ENCODE measurements around the gene ALPK1.

The ALPK1 gene

DNA sequence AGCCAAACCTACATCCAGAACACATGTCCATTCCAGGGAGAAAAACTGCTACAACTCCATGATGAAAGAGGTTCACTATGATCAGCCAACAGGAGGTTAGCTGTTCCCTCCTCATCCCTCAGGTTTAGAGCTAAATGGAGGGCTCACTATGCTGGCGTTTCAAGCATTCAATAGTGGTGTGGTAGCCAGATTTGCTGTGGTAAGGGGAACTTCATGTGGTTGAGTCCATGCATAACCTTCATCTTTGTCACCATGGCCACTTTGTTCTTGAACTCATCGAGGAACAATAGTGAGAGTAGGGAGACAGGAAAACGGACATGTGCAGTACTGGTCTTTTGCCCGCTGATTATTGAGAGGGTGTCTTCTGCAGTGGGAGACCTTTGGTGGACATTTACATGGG is 33.8 kb downstream of the ALPK1 start:
- no peak overlapping the region for H3K4me3 ChIP-seq (ENCODE audit: low read depth, low read length)
- no peaks in the 10 kb centered on the region for H3K36me3 ChIP-seq (ENCODE audit: control insufficient read depth, insufficient read depth, low read length)
- H3K4me1 ChIP-seq (ENCODE audit: control insufficient read depth, insufficient read depth, low read length): no peaks in the 10 kb centered on the region
- H3K9ac ChIP-seq (ENCODE audit: low read length): no peak overlapping the region
- H3K9me3 ChIP-seq (ENCODE audit: control insufficient read depth, insufficient read depth, low read depth, low read length): no peaks in the 10 kb centered on the region
- no peak overlapping the region for H3K27ac ChIP-seq (ENCODE audit: low read depth, low read length)
- H3K27me3 ChIP-seq (ENCODE audit: control insufficient read depth, insufficient read depth, low read length): peaks cover 46% of the 10 kb centered on the region

GRCh38 chr4:112332398-112332797 is 35.2 kb downstream of the ALPK1 start:
- Histone ChIP-seq H3K27me3 (ENCODE audit: control insufficient read depth, insufficient read depth, low read length) (peaks cover 46% of the 10 kb centered on the region), H3K9me3 (ENCODE audit: control insufficient read depth, insufficient read depth, low read depth, low read length) (no peaks in the 10 kb centered on the region), H3K4me3 (ENCODE audit: low read depth, low read length) (no peak overlapping the region), H3K4me1 (ENCODE audit: control insufficient read depth, insufficient read depth, low read length) (no peaks in the 10 kb centered on the region), H3K27ac (ENCODE audit: low read depth, low read length) (no peak overlapping the region), H3K9ac (ENCODE audit: low read length) (no peak overlapping the region), H3K36me3 (ENCODE audit: control insufficient read depth, insufficient read depth, low read length) (no peaks in the 10 kb centered on the region)

DNA sequence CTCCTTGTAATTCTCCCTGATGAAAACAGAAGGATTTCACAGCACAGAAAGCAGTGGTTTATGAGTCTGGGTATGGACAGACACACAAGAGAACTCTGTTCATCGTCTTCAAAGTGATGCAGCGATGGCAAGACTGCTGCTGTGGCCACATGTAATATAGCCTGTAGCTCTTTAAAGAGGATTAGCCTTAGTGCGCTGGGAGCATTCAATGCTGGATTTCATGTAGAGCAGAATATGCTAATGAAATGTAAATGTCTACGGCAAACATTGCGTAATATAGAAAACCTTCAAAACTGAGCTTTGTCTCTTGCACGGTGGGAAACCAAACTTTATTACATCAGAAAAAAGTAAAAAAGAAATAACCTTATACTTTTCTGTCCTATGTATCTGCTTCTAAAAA is 42.9 kb downstream of the ALPK1 start:
- Histone ChIP-seq H3K9me3 (ENCODE audit: control insufficient read depth, insufficient read depth, low read depth, low read length) (no peaks in the 10 kb centered on the region), H3K9ac (ENCODE audit: low read length) (no peak overlapping the region), H3K36me3 (ENCODE audit: control insufficient read depth, insufficient read depth, low read length) (no peaks in the 10 kb centered on the region), H3K27ac (ENCODE audit: low read depth, low read length) (no peak overlapping the region), H3K4me3 (ENCODE audit: low read depth, low read length) (no peak overlapping the region), H3K27me3 (ENCODE audit: control insufficient read depth, insufficient read depth, low read length) (peaks cover 7% of the 10 kb centered on the region; the same call in 1 of the 2 replicates), H3K4me1 (ENCODE audit: control insufficient read depth, insufficient read depth, low read length) (peaks cover 32% of the 10 kb centered on the region)

- Histone ChIP-seq H3K4me1 (ENCODE audit: control insufficient read depth, insufficient read depth, low read length) (peaks cover 32% of the 10 kb centered on the region), H3K9ac (ENCODE audit: low read length) (no peak overlapping the region), H3K27ac (ENCODE audit: low read depth, low read length) (no peak overlapping the region), H3K9me3 (ENCODE audit: control insufficient read depth, insufficient read depth, low read depth, low read length) (no peaks in the 10 kb centered on the region), H3K36me3 (ENCODE audit: control insufficient read depth, insufficient read depth, low read length) (no peaks in the 10 kb centered on the region), H3K4me3 (ENCODE audit: low read depth, low read length) (no peak overlapping the region), H3K27me3 (ENCODE audit: control insufficient read depth, insufficient read depth, low read length) (peaks cover 7% of the 10 kb centered on the region; the same call in 1 of the 2 replicates)
Measured at GRCh38 chr4:112341033-112341432, 43.9 kb downstream of the ALPK1 start.

GRCh38 chr4:112343330-112344080 is 46.3 kb downstream of the ALPK1 start:
- no peak overlapping the region for H3K4me3 ChIP-seq (ENCODE audit: low read depth, low read length)
- no peak overlapping the region for H3K9ac ChIP-seq (ENCODE audit: low read length)
- H3K36me3 ChIP-seq (ENCODE audit: control insufficient read depth, insufficient read depth, low read length): no peaks in the 10 kb centered on the region
- peaks cover 32% of the 10 kb centered on the region for H3K4me1 ChIP-seq (ENCODE audit: control insufficient read depth, insufficient read depth, low read length)
- no peaks in the 10 kb centered on the region for H3K9me3 ChIP-seq (ENCODE audit: control insufficient read depth, insufficient read depth, low read depth, low read length)
- peaks cover 7% of the 10 kb centered on the region; the same call in 1 of the 2 replicates for H3K27me3 ChIP-seq (ENCODE audit: control insufficient read depth, insufficient read depth, low read length)
- H3K27ac ChIP-seq (ENCODE audit: low read depth, low read length): no peak overlapping the region

DNA sequence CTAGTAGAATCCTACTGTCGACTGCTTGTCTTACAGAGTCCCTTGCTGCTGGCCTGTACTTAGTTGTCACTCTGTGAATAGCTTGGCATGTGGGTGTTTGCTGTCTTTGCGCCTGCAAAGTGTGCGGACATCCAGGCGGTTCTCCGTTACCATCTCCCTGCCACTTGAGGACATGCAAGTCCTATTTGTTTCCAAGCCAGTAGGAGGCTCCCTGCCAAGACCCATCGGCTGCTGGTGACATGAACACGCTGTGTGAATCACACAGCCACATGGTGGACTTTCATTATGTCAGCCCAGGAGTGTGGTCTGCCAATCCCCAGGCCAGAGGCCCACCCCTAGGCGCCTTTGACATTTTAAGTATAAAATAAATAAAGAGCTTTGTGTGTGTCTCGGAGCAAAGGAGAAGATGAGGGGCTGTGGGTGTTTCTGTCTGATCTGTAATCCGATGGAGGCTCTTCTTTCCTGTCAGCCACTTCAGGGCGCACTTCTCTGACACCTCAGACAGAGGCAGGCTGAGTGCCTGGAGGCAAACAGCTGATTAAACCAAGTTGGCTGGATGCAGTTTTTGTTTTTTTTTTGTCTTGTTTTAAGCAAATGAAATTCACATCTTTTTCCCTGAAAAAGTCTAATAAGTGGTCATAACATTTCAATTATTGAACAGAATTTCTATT is 51.5 kb downstream of the ALPK1 start:
- Histone ChIP-seq H3K9ac (ENCODE audit: low read length) (no peak overlapping the region), H3K4me1 (ENCODE audit: control insufficient read depth, insufficient read depth, low read length) (peaks cover 7% of the 10 kb centered on the region), H3K4me3 (ENCODE audit: low read depth, low read length) (no peak overlapping the region), H3K9me3 (ENCODE audit: control insufficient read depth, insufficient read depth, low read depth, low read length) (no peaks in the 10 kb centered on the region), H3K27ac (ENCODE audit: low read depth, low read length) (no peak overlapping the region), H3K36me3 (ENCODE audit: control insufficient read depth, insufficient read depth, low read length) (no peaks in the 10 kb centered on the region), H3K27me3 (ENCODE audit: control insufficient read depth, insufficient read depth, low read length) (no peaks in the 10 kb centered on the region)

GRCh38 chr4:112352736-112353135 is 55.6 kb downstream of the ALPK1 start:
- Histone ChIP-seq H3K9ac (ENCODE audit: low read length) (no peak overlapping the region), H3K27me3 (ENCODE audit: control insufficient read depth, insufficient read depth, low read length) (no peaks in the 10 kb centered on the region), H3K27ac (ENCODE audit: low read depth, low read length) (no peak overlapping the region), H3K4me1 (ENCODE audit: control insufficient read depth, insufficient read depth, low read length) (no peaks in the 10 kb centered on the region; the same call in 1 of the 2 replicates), H3K36me3 (ENCODE audit: control insufficient read depth, insufficient read depth, low read length) (no peaks in the 10 kb centered on the region), H3K9me3 (ENCODE audit: control insufficient read depth, insufficient read depth, low read depth, low read length) (no peaks in the 10 kb centered on the region), H3K4me3 (ENCODE audit: low read depth, low read length) (no peak overlapping the region)

- Histone ChIP-seq H3K36me3 (ENCODE audit: control insufficient read depth, insufficient read depth, low read length) (no peaks in the 10 kb centered on the region), H3K9me3 (ENCODE audit: control insufficient read depth, insufficient read depth, low read depth, low read length) (no peaks in the 10 kb centered on the region), H3K4me1 (ENCODE audit: control insufficient read depth, insufficient read depth, low read length) (no peaks in the 10 kb centered on the region), H3K27me3 (ENCODE audit: control insufficient read depth, insufficient read depth, low read length) (no peaks in the 10 kb centered on the region), H3K27ac (ENCODE audit: low read depth, low read length) (no peak overlapping the region), H3K4me3 (ENCODE audit: low read depth, low read length) (no peak overlapping the region), H3K9ac (ENCODE audit: low read length) (no peak overlapping the region)
Measured at GRCh38 chr4:112355662-112356061, 58.5 kb downstream of the ALPK1 start.

DNA sequence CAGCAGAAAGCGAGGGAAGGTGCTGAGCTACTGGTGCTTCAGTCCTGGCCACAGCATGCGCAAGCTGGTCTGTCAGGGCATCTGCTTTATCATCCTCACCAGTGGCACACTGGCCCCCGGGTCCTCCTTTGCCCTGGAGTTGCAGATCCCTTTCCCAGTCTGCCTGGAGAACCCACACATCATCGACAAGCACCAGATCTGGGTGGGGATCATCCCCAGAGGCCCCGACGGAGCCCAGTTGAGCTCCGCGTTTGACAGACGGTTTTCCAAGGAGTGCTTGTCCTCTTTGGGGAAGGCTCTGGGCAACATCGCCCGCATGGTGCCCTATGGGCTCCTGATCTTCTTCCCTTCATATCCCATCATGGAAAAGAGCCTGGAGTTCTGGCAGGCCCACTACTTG is 60.3 kb downstream of the ALPK1 start:
- Histone ChIP-seq H3K4me3 (ENCODE audit: low read depth, low read length) (no peak overlapping the region), H3K9me3 (ENCODE audit: control insufficient read depth, insufficient read depth, low read depth, low read length) (no peaks in the 10 kb centered on the region), H3K27ac (ENCODE audit: low read depth, low read length) (no peak overlapping the region), H3K9ac (ENCODE audit: low read length) (no peak overlapping the region), H3K36me3 (ENCODE audit: control insufficient read depth, insufficient read depth, low read length) (no peaks in the 10 kb centered on the region), H3K4me1 (ENCODE audit: control insufficient read depth, insufficient read depth, low read length) (peaks cover 7% of the 10 kb centered on the region), H3K27me3 (ENCODE audit: control insufficient read depth, insufficient read depth, low read length) (no peaks in the 10 kb centered on the region)

GRCh38 chr4:112357897-112358296 is 60.7 kb downstream of the ALPK1 start:
- H3K4me1 ChIP-seq (ENCODE audit: control insufficient read depth, insufficient read depth, low read length): peaks cover 7% of the 10 kb centered on the region
- H3K9me3 ChIP-seq (ENCODE audit: control insufficient read depth, insufficient read depth, low read depth, low read length): no peaks in the 10 kb centered on the region
- no peaks in the 10 kb centered on the region for H3K27me3 ChIP-seq (ENCODE audit: control insufficient read depth, insufficient read depth, low read length)
- H3K9ac ChIP-seq (ENCODE audit: low read length): no peak overlapping the region
- no peak overlapping the region for H3K27ac ChIP-seq (ENCODE audit: low read depth, low read length)
- no peak overlapping the region for H3K4me3 ChIP-seq (ENCODE audit: low read depth, low read length)
- H3K36me3 ChIP-seq (ENCODE audit: control insufficient read depth, insufficient read depth, low read length): no peaks in the 10 kb centered on the region

GRCh38 chr4:112358415-112358814 is 61.2 kb downstream of the ALPK1 start:
- Histone ChIP-seq H3K27ac (ENCODE audit: low read depth, low read length) (no peak overlapping the region), H3K36me3 (ENCODE audit: control insufficient read depth, insufficient read depth, low read length) (no peaks in the 10 kb centered on the region), H3K9me3 (ENCODE audit: control insufficient read depth, insufficient read depth, low read depth, low read length) (no peaks in the 10 kb centered on the region), H3K9ac (ENCODE audit: low read length) (no peak overlapping the region), H3K4me1 (ENCODE audit: control insufficient read depth, insufficient read depth, low read length) (peaks cover 7% of the 10 kb centered on the region), H3K4me3 (ENCODE audit: low read depth, low read length) (no peak overlapping the region), H3K27me3 (ENCODE audit: control insufficient read depth, insufficient read depth, low read length) (no peaks in the 10 kb centered on the region)

Measured in HUES6 (cell line).